SK-N-SH (cell line): ENCODE measurements around the gene CSRNP2. TPM values are rescaled to one million over a fixed set of nuclear protein-coding genes. Genes with fewer than 3 reads are reported as not detected.

Experiments
- CTCF ChIA-PET: fragments of 300-600, 350-600 bp; formaldehyde crosslinking; extraction: SDS; loops from one replicate; lab custom pipeline; 2021; lab: Yijun Ruan, JAX
- POLR2A ChIA-PET: fragments of 350-600 bp; sonication (Branson Sonifier 250); formaldehyde crosslinking; extraction: SDS; loops from one replicate; lab custom pipeline; 2020; ENCODE audit warnings: antibody characterized with exemption, inconsistent platforms; lab: Yijun Ruan, JAX
- DNase-seq: peaks from one replicate; pipeline ENCODE4 v3.0.0; 2012
- H2AFZ ChIP-seq: fragments of 200-600 bp; sonication (generic); 2 replicates; pipeline ENCODE4 v1.8.1; 2016; ENCODE audit warnings: antibody characterized with exemption, mild to moderate bottlenecking, low read depth
- H3F3A ChIP-seq: fragments of 200-600 bp; sonication (generic); replicated peaks from 2 replicates; pipeline ENCODE3; 2016; ENCODE audit warnings: antibody characterized with exemption, mild to moderate bottlenecking; ENCODE audit not compliant: insufficient read depth
- H3K27ac ChIP-seq, 2 experiments: fragments of 200-500 bp in 1 of 2; fragments of 200-600 bp in 1 of 2; sonication (Bioruptor generic) in 1 of 2; sonication (generic), shearing (Covaris generic) in 1 of 2; 2 replicates each; pipeline versions ENCODE4 v1.5.1 to v1.6.1; 2014 to 2016; ENCODE audit warnings: low read depth in 2 of 2, inconsistent platforms in 1 of 2, low read length in 1 of 2, mild to moderate bottlenecking in 1 of 2, mixed read lengths in 1 of 2
- H3K27me3 ChIP-seq: fragments of 200-600 bp; sonication (generic), shearing (Covaris generic); 2 replicates; pipeline ENCODE4 v1.6.1; 2016; ENCODE audit warnings: mixed run types; ENCODE audit not compliant: insufficient read depth
- H3K36me3 ChIP-seq, 2 experiments: fragments of 200-500 bp in 1 of 2; fragments of 200-600 bp in 1 of 2; sonication (Bioruptor generic) in 1 of 2; sonication (generic) in 1 of 2; replicated peaks in 1 of 2; 2 replicates each; pipeline versions ENCODE3 to v1.5.1; 2014 to 2016; ENCODE audit warnings: low read length in 1 of 2, mild to moderate bottlenecking in 1 of 2; ENCODE audit not compliant: insufficient read depth in 2 of 2, control insufficient read depth in 1 of 2
- H3K4me1 ChIP-seq, 2 experiments: fragments of 200-500 bp in 1 of 2; fragments of 200-600 bp in 1 of 2; sonication (Bioruptor generic) in 1 of 2; sonication (generic), shearing (Covaris generic) in 1 of 2; 2 replicates each; pipeline versions ENCODE4 v1.5.1 to v1.6.1; 2014 to 2016; ENCODE audit warnings: low read depth in 1 of 2, low read length in 1 of 2, mixed run types in 1 of 2; ENCODE audit not compliant: insufficient read depth in 2 of 2, control insufficient read depth in 1 of 2
- H3K4me2 ChIP-seq: fragments of 200-600 bp; sonication (generic), shearing (Covaris generic); 2 replicates; pipeline ENCODE4 v1.6.1; 2017; ENCODE audit warnings: mixed run types
- H3K4me3 ChIP-seq, 2 experiments: fragments of 200-500 bp in 1 of 2; fragments of 200-600 bp in 1 of 2; sonication (Bioruptor generic) in 1 of 2; sonication (generic), shearing (Covaris generic) in 1 of 2; 2 replicates each; pipeline versions ENCODE4 v1.5.1 to v1.8.1; 2014 to 2016; ENCODE audit warnings: low read depth in 2 of 2, inconsistent platforms in 1 of 2, low read length in 1 of 2, mild to moderate bottlenecking in 1 of 2, mixed read lengths in 1 of 2, moderate library complexity in 1 of 2
- H3K79me2 ChIP-seq: fragments of 200-600 bp; sonication (generic); 2 replicates; pipeline ENCODE4 v1.8.1; 2017; ENCODE audit warnings: mild to moderate bottlenecking; ENCODE audit not compliant: insufficient read depth
- H3K9ac ChIP-seq: fragments of 200-600 bp; sonication (generic); 2 replicates; pipeline ENCODE4 v1.6.1; 2017; ENCODE audit warnings: mixed run types
- H3K9me2 ChIP-seq: fragments of 200-600 bp; sonication (generic); 2 replicates; pipeline ENCODE4 v1.6.1; 2017; ENCODE audit warnings: mixed run types
- H3K9me3 ChIP-seq: fragments of 200-600 bp; sonication (generic); 2 replicates; pipeline ENCODE4 v1.6.1; 2017; ENCODE audit warnings: mixed run types, mild to moderate bottlenecking, moderate library complexity
- H4K20me1 ChIP-seq: fragments of 200-600 bp; sonication (generic); 2 replicates; pipeline ENCODE4 v1.6.1; 2017; ENCODE audit warnings: mild to moderate bottlenecking, mixed run types; ENCODE audit not compliant: insufficient read depth
- FOSL2 ChIP-seq: IDR thresholded peaks from 2 replicates; pipeline ENCODE4 v1.4.0; 2012; ENCODE audit warnings: low read depth, mild to moderate bottlenecking, moderate library complexity, borderline replicate concordance
- FOXJ3 ChIP-seq: sonication (generic); formaldehyde crosslinking; IDR thresholded peaks from 2 replicates; pipeline ENCODE4 v1.5.1; 2020; ENCODE audit warnings: mild to moderate bottlenecking, missing genetic modification reagents
- FOXM1 ChIP-seq: IDR thresholded peaks from 2 replicates; pipeline ENCODE4 v1.4.0; 2012; ENCODE audit warnings: low read depth, mild to moderate bottlenecking
- GABPA ChIP-seq: IDR thresholded peaks from 2 replicates; pipeline ENCODE4 v1.4.0; 2012; ENCODE audit warnings: low read depth, mild to moderate bottlenecking
- NFIC ChIP-seq: IDR thresholded peaks from 2 replicates; pipeline ENCODE4 v1.4.0; 2012; ENCODE audit warnings: borderline replicate concordance
- POLR2AphosphoS5 ChIP-seq: IDR thresholded peaks from 2 replicates; pipeline ENCODE4 v1.6.1; 2012; ENCODE audit warnings: low read depth, low read length
- RAD21 ChIP-seq: IDR thresholded peaks from 2 replicates; pipeline ENCODE4 v1.6.1; 2012; ENCODE audit warnings: mild to moderate bottlenecking, low read length
- RCOR1 ChIP-seq: fragments of 150-350 bp; IDR thresholded peaks from 2 replicates; pipeline ENCODE4 v1.6.1; 2017; ENCODE audit warnings: antibody characterized with exemption, low read length
- RXRA ChIP-seq: IDR thresholded peaks from 2 replicates; pipeline ENCODE4 v1.4.0; 2012; ENCODE audit warnings: low read depth, mild to moderate bottlenecking, borderline replicate concordance
- SIN3A ChIP-seq: IDR thresholded peaks from 2 replicates; pipeline ENCODE4 v1.6.1; 2012; ENCODE audit warnings: low read depth, mild to moderate bottlenecking, low read length, moderate library complexity, borderline replicate concordance
- TAF1 ChIP-seq: IDR thresholded peaks from 2 replicates; pipeline ENCODE4 v1.6.1; 2012; ENCODE audit warnings: low read depth, mild to moderate bottlenecking, low read length, moderate library complexity, borderline replicate concordance
- TCF12 ChIP-seq: IDR thresholded peaks from 2 replicates; pipeline ENCODE4 v1.4.0; 2012
- YY1 ChIP-seq: IDR thresholded peaks from 2 replicates; pipeline ENCODE4 v1.4.0; 2012; ENCODE audit warnings: low read depth, mild to moderate bottlenecking
- ZBTB33 ChIP-seq: IDR thresholded peaks from 2 replicates; pipeline ENCODE4 v1.4.0; 2012; ENCODE audit warnings: low read depth, borderline replicate concordance
- WGBS: methylation state at CpG from one replicate; pipeline ENCODE4 v1.1.6; 2017; ENCODE audit warnings: low lambda C conversion rate; 5-methylcytosine and 5-hydroxymethylcytosine counted together
- polyA plus RNA-seq, 3 experiments: library from polyadenylated mRNA; depleted of rRNA; stranded (reverse); fragments of >200 nt; gene quantifications; 2 replicates each; pipeline ENCODE4 v1.2.3, GENCODE V29; 2012

Gene CSRNP2
- polyA plus RNA-seq, 1 of the 3 experiments (the other 2 are of a cell fraction), result 18.7 TPM

- Histone ChIP-seq H3F3A (peaks cover 11% of the 10 kb centered on the region), H3K4me2 (no peak overlapping the region), H3K4me3 (no peak overlapping the region), H2AFZ (no peak overlapping the region), H3K4me1 (no peaks in the 10 kb centered on the region), H3K36me3 (peaks cover 56 to 72% of the 10 kb centered on the region in 2 experiments), H3K27me3 (no peaks in the 10 kb centered on the region), H3K9me3 (no peaks in the 10 kb centered on the region), H3K9me2 (no peaks in the 10 kb centered on the region), H3K79me2 (no peaks in the 10 kb centered on the region; the same call in 1 of the 2 replicates), H3K27ac (no peak overlapping the region), H3K9ac (no peak overlapping the region), H4K20me1 (no peaks in the 10 kb centered on the region)
- ChIA-PET POLR2A (no interaction called here), CTCF (no interaction called here)
- TF ChIP-seq ZBTB33, result no peak
- no peak for TF ChIP-seq SIN3A
- no peak for TF ChIP-seq FOSL2
- no peak for TF ChIP-seq RAD21
- TF ChIP-seq RCOR1, result no peak
- 96% methylated on average over 7 of the region's 7 CpGs for WGBS
- DNase-seq, result no peak
Measured at GRCh38 chr12:51059086-51059485, 24.3 kb downstream of the CSRNP2 start.

- no peak overlapping the region for H3K4me3 ChIP-seq
- H3K36me3 ChIP-seq, result peaks cover 52 to 57% of the 10 kb centered on the region in 2 experiments
- H3F3A ChIP-seq, result peaks cover 4% of the 10 kb centered on the region
- H3K79me2 ChIP-seq, result peaks cover 18% of the 10 kb centered on the region; the same call in 1 of the 2 replicates
- no peaks in the 10 kb centered on the region for H3K9me3 ChIP-seq
- ChIA-PET POLR2A (no interaction called here), CTCF (interaction anchor here (0.7 to 1.0 kb wide), 2 partner anchors 9 to 10 kb away, joined by 3 read pairs; no protein-coding TSS in a partner anchor)
- H3K27ac ChIP-seq, result no peak overlapping the region
- WGBS, result 82% methylated on average over 5 of the region's 5 CpGs
- DNase-seq, result no peak
- no peaks in the 10 kb centered on the region for H3K9me2 ChIP-seq
- no peaks in the 10 kb centered on the region for H3K27me3 ChIP-seq
- no peaks in the 10 kb centered on the region for H4K20me1 ChIP-seq
- H3K4me1 ChIP-seq, result no peaks in the 10 kb centered on the region
- TF ChIP-seq ZBTB33, result no peak
- TF ChIP-seq POLR2AphosphoS5, result no peak
- no peak for TF ChIP-seq NFIC
- TF ChIP-seq SIN3A, result no peak
- no peak for TF ChIP-seq TCF12
- no peak for TF ChIP-seq YY1
- TF ChIP-seq FOXJ3 (CRISPR knock-in tag), result no peak
- TF ChIP-seq FOXM1, result no peak
- TF ChIP-seq TAF1, result no peak
- no peak for TF ChIP-seq GABPA
- TF ChIP-seq RXRA, result no peak
- H2AFZ ChIP-seq, result no peak overlapping the region
- no peak overlapping the region for H3K4me2 ChIP-seq
- no peak overlapping the region for H3K9ac ChIP-seq
Measured at GRCh38 chr12:51056242-51056641, 27.2 kb downstream of the CSRNP2 start.
